H1 (cell line): Measurements from ENCODE around the gene PPM1N. TPM values are rescaled to one million over a fixed set of nuclear protein-coding genes. Genes with fewer than 3 reads are reported as not detected.

Experiments
- BCL11A ChIP-seq, 2 experiments: IDR thresholded peaks; one replicate each; pipeline ENCODE4 v1.6.1; 2011; ENCODE audit warnings: low read depth in 2 of 2, low read length in 2 of 2, mild to moderate bottlenecking in 2 of 2
- CEBPB ChIP-seq: IDR thresholded peaks from 2 replicates; pipeline ENCODE4 v1.6.1; 2012; ENCODE audit warnings: low read depth, low read length
- CREB1 ChIP-seq: IDR thresholded peaks from 2 replicates; pipeline ENCODE4 v1.6.1; 2012; ENCODE audit warnings: inconsistent platforms
- CTCF ChIP-seq, 3 experiments: IDR thresholded peaks; 1 replicate in 2 of 3; 2 replicates in 1 of 3; pipeline versions ENCODE4 v1.5.1 to v1.6.1; 2011; ENCODE audit warnings: low read length in 3 of 3, mild to moderate bottlenecking in 3 of 3, inconsistent platforms in 2 of 3, low read depth in 1 of 3, moderate library complexity in 1 of 3; ENCODE audit not compliant: insufficient read depth in 1 of 3; ENCODE audit errors: control extremely low read depth in 1 of 3
- E2F6 ChIP-seq: IDR thresholded peaks from 2 replicates; pipeline ENCODE4 v1.6.1; 2012; ENCODE audit warnings: inconsistent platforms
- EZH2 ChIP-seq: fragments of 200-600 bp; sonication (generic); IDR thresholded peaks from 2 replicates; pipeline ENCODE4 v1.7.1; 2012; ENCODE audit warnings: low read depth, mild to moderate bottlenecking, moderate library complexity, low read length, inconsistent platforms; ENCODE audit not compliant: severe bottlenecking
- HDAC2 ChIP-seq, 2 experiments: fragments of 300-600 bp in 1 of 2; sonication (generic) in 1 of 2; IDR thresholded peaks; 2 replicates each; pipeline ENCODE4 v1.6.1; 2011 to 2012; ENCODE audit warnings: low read depth in 2 of 2, low read length in 2 of 2, mild to moderate bottlenecking in 2 of 2, moderate library complexity in 2 of 2, borderline replicate concordance in 1 of 2, inconsistent platforms in 1 of 2
- KDM4A ChIP-seq: IDR thresholded peaks from one replicate; pipeline ENCODE4 v1.7.1; 2012; ENCODE audit warnings: low read depth, mild to moderate bottlenecking, moderate library complexity, low read length, inconsistent platforms; ENCODE audit not compliant: severe bottlenecking
- RAD21 ChIP-seq, 2 experiments: IDR thresholded peaks in 1 of 2; conservative IDR thresholded peaks in 1 of 2; 2 replicates each; pipeline ENCODE4 v1.6.1; 2011; ENCODE audit warnings: low read depth in 2 of 2, low read length in 2 of 2, improper control_type of control experiment in 1 of 2, inconsistent platforms in 1 of 2, mild to moderate bottlenecking in 1 of 2, moderate library complexity in 1 of 2
- SIRT6 ChIP-seq: IDR thresholded peaks from one replicate; pipeline ENCODE4 v1.7.1; 2012; ENCODE audit warnings: low read length, inconsistent platforms
- TAF1 ChIP-seq: IDR thresholded peaks from 2 replicates; pipeline ENCODE4 v1.6.1; 2011; ENCODE audit warnings: mild to moderate bottlenecking, low read depth, low read length
- TBP ChIP-seq: IDR thresholded peaks from 2 replicates; pipeline ENCODE4 v1.6.1; 2011; ENCODE audit warnings: low read depth, low read length, improper control_type of control experiment
- TCF12 ChIP-seq: IDR thresholded peaks from 2 replicates; pipeline ENCODE4 v1.6.1; 2011; ENCODE audit warnings: low read depth, mild to moderate bottlenecking, low read length
- polyA plus RNA-seq, 7 experiments: library from polyadenylated mRNA; depleted of rRNA in 3 of 7; stranded (reverse) in 5 of 7; unstranded in 2 of 7; fragments of >200 nt in 5 of 7; fragments of 200-250 nt in 2 of 7; gene quantifications; 1 replicate in 5 of 7; 2 replicates in 1 of 7; 4 replicates in 1 of 7; pipeline versions ENCODE4 v1.2.1 to v1.2.3, GENCODE V29; 2011 to 2013; ENCODE audit warnings: missing spikeins in 2 of 7, mixed read lengths in 2 of 7
- total RNA-seq: library from RNA; stranded (reverse); fragmentation: NEBNext Ultra II Directional; extraction: Animal tissue kit (Norgen Biotek cat#: 25700); gene quantifications from 2 replicates; pipeline ENCODE4 v1.2.1, GENCODE V29; 2021

PPM1N gene
- total and polyA plus RNA-seq, 2 of the 8 experiments (the other 6 are each of a cell fraction or from before 2014, with no cell fraction given), result 12.2 to 14.4 TPM

DNA sequence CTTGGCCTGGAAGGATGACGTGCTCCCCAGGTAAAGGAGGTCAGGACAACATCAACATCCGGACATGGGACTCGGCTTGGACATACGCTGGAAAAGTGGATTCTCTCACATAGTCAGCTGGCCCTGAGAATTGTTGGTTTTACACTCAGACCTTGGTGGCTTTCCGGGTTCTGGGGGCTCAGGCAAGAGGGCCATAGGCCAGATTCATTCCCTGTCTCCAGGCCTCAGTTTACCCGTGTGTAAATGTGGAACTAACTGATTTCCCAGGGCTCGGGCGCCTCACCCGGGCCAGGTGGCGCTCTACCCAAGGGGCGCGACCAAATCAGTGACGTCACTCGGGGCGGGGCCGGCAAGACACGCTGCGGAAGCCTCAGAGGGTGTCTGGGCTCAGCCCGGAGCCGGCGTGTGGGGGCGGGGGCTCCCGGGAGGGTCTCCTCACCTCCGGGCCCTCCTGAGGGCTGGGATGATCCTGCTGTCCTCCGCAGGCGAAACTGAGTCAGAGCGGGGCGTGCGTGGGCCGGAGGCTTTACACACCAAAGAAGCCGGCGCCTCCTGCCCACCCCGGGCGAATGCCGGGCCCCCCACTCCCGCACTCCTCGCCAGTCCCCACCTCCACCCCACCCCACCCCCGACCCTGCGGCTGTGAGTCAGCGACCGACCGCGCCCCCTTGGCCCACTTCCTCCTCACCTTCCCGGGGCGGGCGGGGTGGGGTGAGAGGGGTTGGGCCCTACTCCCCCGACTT is 8.2 kb downstream of the PPM1N start (continued):
- TF ChIP-seq E2F6 (no peak), CTCF (IDR thresholded peaks at IDR 0.05; ENCODE audit: control extremely low read depth in 1 of 3, insufficient read depth in 1 of 3, low read depth in 1 of 3, low read length in 3 of 3) (peak; percentile 51 to 54 (median 53)), CREB1 (peak; percentile 90), TBP (peak; percentile 60; the same call in 1 of the 2 replicates), TAF1 (peak; percentile 59; the same call in 1 of the 2 replicates), EZH2 (no peak), RAD21 (IDR thresholded peaks at IDR 0.05 in 1 of 2, conservative IDR thresholded peaks at IDR 0.05 in 1 of 2; ENCODE audit: low read depth in 2 of 2, low read length in 2 of 2) (peak; percentile 35 to 51; a peak in 3 of 4 replicates), CEBPB (no peak), KDM4A (peak; percentile 39), BCL11A (IDR thresholded peaks at IDR 0.05; ENCODE audit: low read depth in 2 of 2, low read length in 2 of 2) (no peak), HDAC2 (IDR thresholded peaks at IDR 0.05; ENCODE audit: borderline replicate concordance in 1 of 2, low read depth in 2 of 2, low read length in 2 of 2) (no peak), SIRT6 (no peak), TCF12 (0 out of 2 replicates have a peak, but pooled peaks have one; percentile 56)
